ENCODE results near the gene TNKS2. TPM values are rescaled to one million over a fixed set of nuclear protein-coding genes. Genes with fewer than 3 reads are reported as not detected.

Gene TNKS2
- total RNA-seq, 6 experiments from 2014 or later, result 31.2 to 36.3 (median 34.7) TPM

GRCh38 chr10:91796331-91797047, 1.7 kb upstream of the TNKS2 start:
- H3K27me3 Mint-ChIP-seq (ENCODE audit: insufficient read depth), result peaks cover 3% of the 10 kb centered on the region; the same call in 1 of the 2 replicates
- peaks cover 36% of the 10 kb centered on the region for H3K4me1 Mint-ChIP-seq (ENCODE audit: low read depth)
- no peaks in the 10 kb centered on the region for H3K9me3 Mint-ChIP-seq
- no peak for TF ChIP-seq CTCF (IDR thresholded peaks at IDR 0.05)
- H3K4me3 Mint-ChIP-seq, result peak overlapping the region; percentile 91
- DNase-seq, result no peak
- H3K27ac Mint-ChIP-seq, result no peak overlapping the region; the same call in 1 of the 2 replicates
- H3K36me3 Mint-ChIP-seq (ENCODE audit: low read depth), result peaks cover 16% of the 10 kb centered on the region

GRCh38 chr10:91797048-91797690, 1.1 kb upstream of the TNKS2 start:
- Mint-ChIP-seq H3K4me1 (ENCODE audit: low read depth) (peaks cover 43% of the 10 kb centered on the region), H3K27ac (peak overlapping the region; percentile 86), H3K9me3 (no peaks in the 10 kb centered on the region), H3K36me3 (ENCODE audit: low read depth) (peaks cover 16% of the 10 kb centered on the region), H3K27me3 (ENCODE audit: insufficient read depth) (no peaks in the 10 kb centered on the region; the same call in 1 of the 2 replicates), H3K4me3 (peak overlapping the region; percentile 91)
- no peak for DNase-seq
- no peak for TF ChIP-seq CTCF (IDR thresholded peaks at IDR 0.05)

- H3K4me3 Mint-ChIP-seq, result peak overlapping the region; percentile 91
- no peaks in the 10 kb centered on the region for H3K9me3 Mint-ChIP-seq
- H3K36me3 Mint-ChIP-seq (ENCODE audit: low read depth), result peaks cover 16% of the 10 kb centered on the region
- TF ChIP-seq CTCF (IDR thresholded peaks at IDR 0.05), result no peak
- H3K27me3 Mint-ChIP-seq (ENCODE audit: insufficient read depth), result no peaks in the 10 kb centered on the region
- DNase-seq, result peak; percentile 19
- H3K27ac Mint-ChIP-seq, result peak overlapping the region; percentile 79
- peaks cover 44% of the 10 kb centered on the region for H3K4me1 Mint-ChIP-seq (ENCODE audit: low read depth)
Observed at GRCh38 chr10:91798649-91799611, 704 bp downstream of the TNKS2 start.

- Mint-ChIP-seq H3K9me3 (no peaks in the 10 kb centered on the region), H3K27me3 (ENCODE audit: insufficient read depth) (no peaks in the 10 kb centered on the region), H3K4me1 (ENCODE audit: low read depth) (peaks cover 48% of the 10 kb centered on the region), H3K4me3 (peak overlapping the region; percentile 91), H3K27ac (0 out of 2 replicates have a peak overlapping the region, but pooled peaks have one; percentile 5), H3K36me3 (ENCODE audit: low read depth) (peaks cover 16% of the 10 kb centered on the region)
- peak; percentile 14 for DNase-seq
- no peak for TF ChIP-seq CTCF (IDR thresholded peaks at IDR 0.05)
Observed at GRCh38 chr10:91799612-91799975, 1.4 kb downstream of the TNKS2 start.

GRCh38 chr10:91800182-91800581, 2.0 kb downstream of the TNKS2 start:
- Mint-ChIP-seq H3K4me3 (peak overlapping the region; percentile 91), H3K36me3 (ENCODE audit: low read depth) (peaks cover 18% of the 10 kb centered on the region), H3K9me3 (no peaks in the 10 kb centered on the region), H3K27ac (peak overlapping the region; percentile 5; the same call in 1 of the 2 replicates), H3K27me3 (ENCODE audit: insufficient read depth) (no peaks in the 10 kb centered on the region), H3K4me1 (ENCODE audit: low read depth) (peaks cover 53% of the 10 kb centered on the region)
- TF ChIP-seq CTCF (IDR thresholded peaks at IDR 0.05), result no peak
- no peak for DNase-seq
